Activated CD8-positive, alpha-beta memory T cell treated with anti-CD3 and anti-CD28 coated beads for 48 hours (primary cell): ENCODE measurements around the gene ULK4.
"Not testable (repeated sequence)": the region's sequence is repeated elsewhere in the genome, so short reads cannot be mapped to it uniquely, and the experiment has no call there.

Experiments
- DNase-seq, 3 experiments: peaks; one replicate each; pipeline ENCODE4 v3.0.0-alpha.2; 2020; ENCODE audit warnings: low read depth in 2 of 3, low spot score in 2 of 3

The ULK4 gene

DNA sequence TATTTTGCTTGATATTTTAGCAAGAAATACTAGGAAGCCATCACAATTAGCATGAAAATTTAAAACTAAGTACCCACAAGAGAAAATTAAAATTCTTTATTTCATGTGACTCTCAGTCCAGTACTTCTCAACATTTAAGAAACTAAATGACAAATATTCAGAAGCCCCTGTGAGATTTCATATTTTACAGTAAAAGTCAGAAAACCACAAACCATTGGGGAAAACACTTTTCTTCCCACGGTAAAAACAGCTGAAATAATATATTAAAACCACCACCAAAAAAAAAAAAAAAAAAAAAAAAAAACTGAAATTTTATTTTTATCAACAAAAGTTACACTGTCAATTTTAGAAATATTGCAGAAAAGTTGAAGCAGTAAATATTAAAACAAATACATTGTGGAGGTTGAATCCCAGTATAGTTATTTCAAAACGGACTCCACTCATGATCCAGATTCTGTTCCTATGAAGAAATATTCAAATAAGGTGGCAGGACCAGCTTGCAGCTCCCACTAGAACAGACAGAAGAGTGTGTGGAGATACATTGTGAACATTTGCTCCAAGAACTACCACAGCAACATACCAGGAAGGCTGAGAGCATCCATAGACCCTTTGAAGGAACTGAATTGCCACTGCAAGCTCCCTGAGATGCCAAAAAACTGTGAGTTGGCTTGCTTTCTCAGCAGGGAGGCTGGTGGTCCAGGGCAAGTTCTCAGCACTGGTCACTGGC, 454.4 kb downstream of the ULK4 start:
- DNase-seq: no peak

DNA sequence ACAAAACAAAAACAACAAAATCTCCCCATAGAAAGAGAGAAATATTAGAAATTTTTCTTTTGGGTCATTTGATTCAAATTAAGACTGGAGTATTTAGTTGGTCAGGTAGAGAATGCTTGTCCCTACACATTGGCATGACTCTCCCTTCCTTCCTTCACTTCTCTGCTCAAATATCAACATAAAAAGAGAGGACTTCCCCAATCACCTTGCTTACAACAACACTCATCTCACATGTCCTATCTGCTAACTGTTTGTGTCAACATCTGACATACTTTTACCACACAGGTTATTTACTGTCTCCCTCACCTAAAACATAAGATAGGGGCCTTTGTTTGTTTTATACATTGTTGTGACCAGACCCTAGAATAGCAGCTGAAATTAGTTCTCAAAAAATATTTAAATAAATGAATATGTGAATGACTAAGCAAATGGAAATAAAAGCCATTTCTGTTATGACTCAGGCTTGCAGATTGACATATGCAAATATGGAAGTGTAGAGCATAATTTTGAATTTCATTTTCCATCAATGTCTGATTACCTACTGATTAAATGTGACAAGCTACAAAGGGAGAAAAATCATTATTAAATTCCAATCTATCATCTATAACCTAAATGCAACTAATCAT, 457.8 kb downstream of the ULK4 start:
- DNase-seq: no peak

DNA sequence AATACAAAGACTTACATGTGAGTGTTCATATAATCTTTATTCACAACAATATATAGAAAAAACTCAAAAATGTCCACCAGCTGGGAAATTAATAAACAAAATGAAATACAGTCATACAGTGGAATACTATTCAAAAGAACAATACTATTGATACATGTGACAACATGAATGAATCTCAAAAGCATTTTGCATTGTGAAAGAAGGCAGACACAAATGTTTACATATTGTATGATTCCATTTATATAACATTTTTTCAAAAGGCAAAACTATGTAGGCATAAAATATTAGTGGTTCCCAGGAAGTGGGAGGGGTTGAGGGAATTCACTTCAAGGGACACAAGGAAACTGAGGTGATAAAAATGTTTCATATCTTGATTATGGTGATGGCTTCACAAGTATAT, 459.4 kb downstream of the ULK4 start:
- no peak for DNase-seq

DNA sequence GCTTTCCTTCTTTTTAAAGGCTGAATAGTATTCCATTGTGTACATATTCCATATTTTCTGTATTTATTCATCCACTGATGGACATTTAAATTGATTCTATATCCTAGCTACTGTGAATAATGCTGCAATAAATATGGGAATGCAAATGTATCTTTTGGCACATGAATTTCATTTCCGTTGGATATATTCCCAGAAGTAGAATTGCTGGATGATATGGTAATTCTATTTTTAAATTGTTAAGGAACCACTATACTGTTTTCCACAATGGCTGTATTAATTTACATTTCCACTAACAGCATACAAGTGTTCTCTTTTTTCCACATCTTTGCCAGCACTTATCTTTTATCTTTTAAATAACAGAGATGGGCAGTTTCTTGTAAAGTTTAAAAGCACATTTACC, 459.9 kb downstream of the ULK4 start:
- no peak for DNase-seq

DNA sequence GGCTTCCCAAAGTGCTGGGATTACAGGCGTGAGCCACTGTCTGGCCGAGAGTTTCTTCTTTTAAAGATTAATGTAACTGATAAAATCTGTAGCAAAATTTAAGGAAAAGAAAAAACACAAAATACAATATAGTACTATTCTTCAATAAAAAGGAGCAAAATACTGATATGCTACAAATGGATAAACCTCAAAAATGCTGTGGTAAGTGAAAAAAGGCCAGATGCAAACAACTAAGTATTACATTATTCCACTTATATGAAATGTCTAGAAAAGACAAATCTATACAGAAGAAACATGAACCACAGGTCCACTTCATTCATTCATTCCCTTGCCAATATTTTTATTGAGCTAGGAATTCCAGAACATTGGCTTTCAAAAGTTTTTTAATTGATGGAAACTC, 463.1 kb downstream of the ULK4 start:
- DNase-seq: no peak

DNA sequence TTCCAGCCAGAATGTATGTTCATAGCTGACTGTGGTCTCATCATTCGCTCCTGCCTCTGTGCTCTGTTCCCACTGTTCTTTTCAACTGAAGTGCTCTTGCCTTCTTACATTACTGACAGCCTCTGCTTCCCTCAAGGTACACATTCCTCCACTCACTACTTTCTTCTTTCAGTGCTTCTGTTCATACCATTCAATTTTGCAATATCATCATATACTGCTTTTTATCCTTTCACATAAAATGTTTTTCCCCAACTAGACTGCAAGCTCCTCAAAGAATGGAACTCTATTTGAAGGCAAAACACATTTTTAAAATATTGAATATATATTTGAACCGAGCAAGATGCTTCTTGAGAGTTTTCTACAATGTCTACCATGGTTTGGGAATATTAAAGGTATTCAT, 471.5 kb downstream of the ULK4 start:
- no peak for DNase-seq

DNA sequence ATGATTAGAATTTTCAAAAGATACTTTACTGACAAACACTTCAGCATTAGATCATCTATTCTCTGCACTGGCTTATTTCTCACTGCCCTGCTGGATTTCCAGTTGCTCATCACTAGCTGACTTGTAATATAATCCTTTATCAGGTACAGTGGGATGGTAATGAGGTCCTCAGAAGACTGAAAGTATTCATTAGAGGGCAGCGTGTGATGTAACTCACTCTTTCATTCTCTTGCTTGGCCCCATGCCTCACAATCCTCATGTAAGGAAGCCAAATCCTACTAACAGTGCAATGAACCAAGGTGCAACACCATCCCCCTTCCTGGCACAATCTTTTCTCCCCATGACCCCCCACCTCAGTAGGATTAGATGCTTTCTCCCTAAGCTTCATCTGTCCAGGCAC, 472.7 kb downstream of the ULK4 start:
- DNase-seq: no peak

DNA sequence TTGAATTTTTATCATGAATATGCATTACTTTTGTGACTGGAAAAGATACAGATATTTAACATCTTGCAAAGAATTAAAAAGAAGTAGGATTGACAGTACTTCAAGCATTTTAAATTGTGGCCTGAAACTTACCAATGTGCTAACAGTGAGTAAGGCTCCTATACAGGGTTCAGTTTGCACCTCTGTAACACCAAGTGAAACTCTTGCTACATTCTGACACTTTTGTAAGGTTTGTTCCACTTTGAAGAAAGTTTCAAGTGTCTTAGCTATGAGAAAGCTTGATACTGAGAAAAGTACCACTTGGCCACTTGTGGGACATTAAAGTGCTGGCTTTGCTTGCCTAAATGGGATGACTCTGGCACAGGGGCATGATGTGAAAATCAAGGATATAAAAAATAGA, 473.4 kb downstream of the ULK4 start:
- no peak for DNase-seq

DNA sequence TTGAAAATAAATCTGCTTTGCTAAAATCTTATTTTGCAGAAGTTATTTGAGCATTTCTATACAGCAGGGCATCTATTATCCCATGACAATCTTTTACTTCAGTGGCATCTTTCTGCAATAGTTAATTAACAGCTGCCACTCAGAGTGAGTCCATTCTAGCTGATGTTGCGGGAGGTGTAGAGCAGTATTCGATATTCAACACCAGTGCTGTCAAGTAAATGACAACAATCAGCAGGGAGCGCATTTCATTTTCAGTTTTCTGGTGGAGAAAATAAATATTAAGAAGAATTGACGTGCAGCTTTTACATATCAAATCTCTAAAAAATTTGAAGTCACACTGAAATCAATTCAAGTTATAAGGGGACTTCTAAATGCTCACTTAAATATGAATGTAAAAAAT, 476.4 kb downstream of the ULK4 start:
- DNase-seq: no peak

DNA sequence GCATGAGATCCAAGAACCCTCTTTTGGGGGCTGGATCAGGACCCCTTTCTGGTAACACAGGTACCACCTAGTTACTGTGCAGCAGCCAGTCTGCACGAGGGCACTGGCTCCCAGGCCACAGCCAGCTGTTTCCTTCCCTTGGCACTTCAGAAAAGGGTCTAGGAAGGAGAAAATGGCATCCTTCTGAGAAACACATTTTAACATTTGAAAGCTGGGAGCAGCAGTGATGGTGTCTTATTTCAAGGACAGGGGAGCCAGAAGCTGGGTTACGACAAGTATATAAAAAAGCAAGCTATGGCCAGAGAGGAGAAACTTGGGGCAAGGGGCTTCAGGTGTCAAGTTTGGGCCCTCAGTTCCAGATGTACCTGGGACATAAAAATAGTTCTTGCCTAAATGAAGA, 479.8 kb downstream of the ULK4 start:
- no peak for DNase-seq

DNA sequence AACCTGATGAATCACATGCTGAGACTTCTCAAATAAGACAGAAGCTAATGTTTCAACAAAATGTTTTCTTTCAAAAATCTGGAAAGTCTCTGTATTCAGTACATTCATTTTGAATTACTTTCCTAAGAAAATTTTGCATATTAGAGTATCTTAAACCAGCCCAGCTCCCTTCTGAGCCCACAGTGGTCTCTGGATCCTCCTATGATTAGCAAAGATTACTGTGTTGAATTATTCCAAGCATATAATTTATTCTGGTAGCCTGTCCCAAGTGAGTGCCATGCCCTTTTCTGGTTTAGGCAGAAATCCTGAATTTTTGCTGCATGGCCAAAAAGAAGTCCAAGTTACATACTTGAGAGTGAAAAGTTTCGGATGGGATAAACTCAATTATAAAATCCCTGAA, 483.6 kb downstream of the ULK4 start:
- no peak for DNase-seq

DNA sequence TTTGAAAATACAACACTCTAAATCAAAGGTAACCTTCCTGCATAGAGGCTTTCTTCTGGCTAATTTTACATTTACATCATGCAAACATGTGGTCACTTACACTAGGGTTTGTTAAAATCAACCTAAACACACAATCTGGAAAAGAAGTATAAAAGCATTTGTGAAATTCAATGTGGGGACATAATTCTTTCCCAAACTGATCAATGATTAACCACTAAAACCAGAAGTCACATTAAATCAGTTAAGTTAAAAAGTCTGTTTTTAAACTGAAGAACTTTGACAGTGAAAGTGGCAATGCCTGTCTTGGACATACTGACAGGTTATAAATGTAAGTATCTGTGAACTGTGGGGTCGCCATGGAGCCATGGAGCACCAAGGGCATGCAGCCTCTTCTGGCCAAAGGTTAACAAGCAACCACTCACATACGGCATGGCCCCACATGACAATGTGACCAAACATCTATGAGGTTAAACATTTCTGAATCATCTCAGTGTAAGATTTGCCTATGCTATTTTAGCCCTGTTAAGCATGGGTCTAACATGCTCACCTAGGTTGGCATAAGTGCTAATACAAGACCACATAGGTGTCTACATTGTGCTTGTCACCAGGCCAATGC, 484.4 kb downstream of the ULK4 start:
- no peak for DNase-seq

DNA sequence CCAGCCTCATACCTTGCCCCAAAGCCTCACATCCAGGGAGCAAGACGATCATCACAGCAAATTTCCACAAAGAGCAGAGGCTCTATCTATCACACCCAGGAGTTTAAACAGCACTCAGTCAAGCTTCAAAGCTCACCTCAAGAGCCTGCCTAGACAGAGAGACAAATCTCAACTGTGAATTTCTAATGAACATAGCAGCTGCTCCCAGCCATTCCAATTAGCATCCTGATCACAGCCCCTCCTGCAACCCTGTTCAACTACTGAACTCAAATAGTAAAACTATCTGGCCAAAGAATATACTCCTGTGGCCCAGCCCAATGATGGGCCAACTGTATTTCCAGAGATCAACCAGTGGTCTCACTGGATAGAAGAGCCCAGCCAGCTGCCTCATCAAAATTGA, 492.8 kb downstream of the ULK4 start:
- no peak for DNase-seq

DNA sequence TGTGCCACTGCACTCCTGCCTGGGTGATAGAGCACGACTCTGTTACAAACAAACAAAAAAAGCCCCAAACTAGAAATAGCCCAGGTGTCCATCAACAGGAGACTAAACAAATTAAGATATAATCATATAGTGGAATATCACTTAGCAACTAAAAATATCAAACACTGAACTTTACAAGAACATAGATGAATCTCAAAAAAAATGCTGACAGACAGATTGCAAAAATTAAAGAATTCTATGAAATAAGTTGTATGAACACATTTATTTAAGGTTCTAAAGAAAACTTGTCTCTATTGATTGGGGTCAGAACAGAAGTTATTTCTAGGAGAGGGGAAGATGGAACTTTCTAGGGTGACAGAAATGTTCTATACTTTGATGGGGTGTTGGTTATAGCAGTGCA, 494.4 kb downstream of the ULK4 start:
- DNase-seq: no peak

DNA sequence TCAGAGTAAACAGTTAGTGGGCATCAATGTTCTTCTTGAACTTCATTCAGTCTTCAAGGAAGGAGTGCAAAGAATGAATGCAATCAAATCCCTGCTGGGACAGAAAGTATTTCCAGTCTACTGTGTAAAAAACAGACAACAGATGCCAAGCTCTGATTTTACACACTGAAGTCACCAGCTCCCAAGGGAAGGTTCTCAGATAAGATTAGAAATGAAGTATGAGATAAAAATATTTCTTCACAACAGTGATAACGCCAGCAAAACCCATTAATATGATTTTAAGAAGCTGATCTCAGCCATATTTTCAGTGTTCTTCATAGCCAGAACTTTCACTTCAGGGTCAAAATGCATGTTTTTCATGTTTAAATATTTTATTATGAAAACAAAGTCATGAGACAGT, 497.0 kb downstream of the ULK4 start:
- no peak for DNase-seq

DNA sequence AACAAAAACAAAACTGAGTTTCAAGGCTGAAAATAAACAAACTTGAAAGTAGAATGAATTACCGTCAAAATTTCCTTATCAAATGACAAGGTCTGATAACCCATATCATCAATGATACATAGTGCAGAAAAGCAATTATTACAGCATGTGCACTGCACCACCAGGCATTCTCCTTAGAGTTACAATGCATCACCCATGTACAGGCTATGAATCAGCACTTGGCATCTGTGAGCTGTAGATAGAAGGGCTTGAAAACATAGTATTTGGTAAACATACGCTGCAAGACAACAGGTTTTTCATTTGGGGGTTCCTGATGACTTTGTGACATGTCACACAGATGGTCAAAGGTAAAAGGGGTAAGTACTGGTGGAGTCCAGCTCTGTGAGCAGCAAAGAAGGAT, 497.5 kb downstream of the ULK4 start:
- no peak for DNase-seq

DNA sequence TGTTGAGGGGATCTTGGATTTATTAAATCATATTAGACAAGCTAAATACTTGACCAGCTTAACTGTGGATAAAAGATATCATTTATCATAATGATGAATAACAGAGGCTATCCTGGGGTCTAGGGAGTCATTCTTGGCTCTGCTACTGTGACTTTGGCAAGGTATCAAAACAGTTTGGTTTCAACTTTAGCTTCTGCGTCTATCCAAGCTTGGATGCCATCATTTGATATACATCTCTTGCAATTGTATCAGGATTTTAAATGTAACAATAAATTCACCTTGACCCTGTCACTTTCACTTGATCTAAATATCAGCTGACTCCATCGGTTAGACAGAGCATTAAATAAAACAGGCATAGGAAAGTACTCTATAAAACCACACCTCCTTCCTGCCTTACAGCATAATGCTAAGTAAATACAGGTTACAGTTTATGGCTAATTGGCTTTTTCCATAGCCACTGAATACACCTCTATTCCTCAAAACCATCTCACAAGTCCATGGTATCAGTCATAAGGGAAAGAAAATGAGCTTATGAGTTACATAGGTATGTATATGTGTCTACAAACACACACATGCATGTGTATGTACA, 499.7 kb downstream of the ULK4 start:
- no peak for DNase-seq

DNA sequence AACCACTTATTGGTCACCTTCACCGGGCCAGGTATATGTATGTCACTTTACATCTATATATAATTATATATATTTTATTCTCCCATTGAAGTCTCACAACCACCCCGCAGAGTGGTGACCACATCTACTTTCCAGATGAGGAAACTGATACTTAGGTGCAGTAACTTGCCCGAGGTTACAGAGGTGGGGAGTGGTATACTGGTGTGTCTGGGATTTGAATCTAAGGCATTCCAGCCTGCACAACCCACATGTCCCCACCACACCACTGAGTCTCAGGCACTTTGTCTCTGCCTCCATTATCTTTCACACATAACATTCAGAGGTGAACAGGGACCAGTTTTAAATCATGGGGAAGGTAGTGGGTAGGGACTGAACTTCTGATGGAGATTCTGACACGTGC, 501.2 kb downstream of the ULK4 start:
- DNase-seq: no peak

DNA sequence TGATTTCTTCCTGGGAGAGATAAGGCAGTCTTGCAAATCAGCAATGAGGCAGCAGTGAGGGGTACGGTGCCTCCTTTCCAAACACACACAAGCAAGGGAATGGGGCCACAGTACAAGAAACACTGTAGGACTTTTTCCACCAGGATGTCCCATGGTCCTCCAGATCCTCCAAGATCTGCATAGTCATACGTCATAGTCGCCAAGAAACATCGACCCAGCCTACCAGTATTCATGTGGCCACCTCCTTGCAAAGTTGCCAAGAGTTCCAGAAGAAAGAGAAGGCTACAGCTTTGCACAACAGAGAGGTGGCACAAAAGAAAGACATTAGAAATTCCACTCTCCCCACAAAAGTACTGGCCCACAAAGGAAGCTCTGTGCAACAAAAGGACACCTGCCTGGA, 504.7 kb downstream of the ULK4 start:
- DNase-seq: no peak

DNA sequence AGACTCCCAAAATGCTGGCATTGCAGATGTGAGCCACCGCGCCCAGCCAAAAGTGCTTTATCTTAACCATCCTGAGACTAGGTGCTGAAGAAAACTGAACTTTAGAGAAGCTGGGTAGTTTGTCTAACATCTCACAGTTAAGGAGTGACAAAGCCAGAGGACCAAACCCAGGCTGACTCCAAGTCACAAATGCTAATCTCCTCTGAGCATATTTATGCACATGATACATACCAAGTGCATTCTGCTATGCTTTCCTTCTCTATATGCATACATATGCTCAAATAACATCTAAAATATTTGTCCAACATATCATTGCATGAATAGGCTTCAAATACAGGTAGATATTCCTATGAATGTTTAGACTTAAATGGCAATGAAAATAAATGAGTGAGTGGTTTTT, 505.7 kb downstream of the ULK4 start:
- DNase-seq: no peak

DNA sequence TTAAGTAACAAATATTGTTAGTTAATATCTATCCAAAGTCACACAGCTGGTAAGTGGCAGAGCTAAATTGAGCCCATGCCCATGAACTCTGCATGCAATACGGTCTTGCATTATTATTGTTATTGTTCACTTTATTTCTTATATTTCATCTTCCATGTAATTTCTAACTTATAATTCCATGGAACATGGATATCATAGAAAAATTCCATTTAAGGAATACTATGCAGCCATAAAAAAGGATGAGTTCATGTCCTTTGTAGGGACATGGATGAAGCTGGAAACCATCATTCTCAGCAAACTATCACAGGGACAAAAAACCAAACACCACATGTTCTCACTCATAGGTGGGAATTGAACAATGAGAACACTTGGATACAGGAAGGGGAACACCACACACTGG, 508.3 kb downstream of the ULK4 start:
- DNase-seq: not testable (repeated sequence)

DNA sequence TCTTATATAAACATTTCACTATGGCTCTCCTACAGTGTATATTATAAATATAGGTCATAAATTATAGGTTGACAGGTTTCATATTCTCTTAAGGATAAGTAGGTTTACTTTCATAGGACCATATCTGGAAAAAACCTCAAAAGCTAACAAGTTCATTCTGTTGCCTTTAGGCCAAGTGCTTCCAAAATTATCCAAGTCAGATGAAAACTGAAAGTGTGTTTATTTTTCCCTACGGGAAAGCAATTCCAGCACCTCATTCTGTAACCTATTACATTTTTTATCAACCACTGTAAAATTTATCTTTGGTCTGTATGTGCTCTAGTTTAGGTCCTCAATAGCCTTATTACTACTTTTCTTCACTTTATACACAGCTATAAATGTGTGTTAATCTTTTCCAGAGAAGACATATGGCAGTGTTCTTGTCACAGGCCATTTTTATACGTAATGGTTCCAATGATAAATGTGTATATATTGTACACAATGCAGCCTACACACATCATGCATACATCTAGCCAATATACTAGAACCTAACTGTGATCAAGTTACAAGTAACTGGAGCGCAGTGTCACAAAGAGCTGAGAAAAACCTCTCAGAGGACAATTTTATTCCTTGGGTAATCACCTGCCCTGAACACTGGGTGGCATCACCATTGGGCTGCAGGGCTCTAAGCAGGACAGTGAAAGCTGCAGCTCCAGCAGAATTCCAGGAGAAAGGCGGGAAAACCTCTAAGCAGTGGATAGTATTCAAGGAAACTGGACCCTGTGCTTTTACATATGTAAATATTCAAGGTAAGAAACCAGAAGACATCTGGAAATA, 511.3 kb downstream of the ULK4 start:
- no peak for DNase-seq
